Gastroesophageal sphincter (tissue), 3 donors: ENCODE data around the gene CAPN5.

Source experiments
- CTCF ChIP-seq, 4 experiments: fragments of 200-600 bp in 2 of 4; fragments of 450-650 bp in 2 of 4; sonication (generic) in 1 of 4; IDR thresholded peaks; one replicate each; pipeline ENCODE4 v1.5.1; 2017 to 2019; ENCODE audit warnings: antibody characterized with exemption in 4 of 4, mild to moderate bottlenecking in 2 of 4, moderate library complexity in 2 of 4
- EP300 ChIP-seq: sonication (generic); formaldehyde crosslinking; IDR thresholded peaks from one replicate; pipeline ENCODE4 v1.6.1; 2017; ENCODE audit warnings: antibody characterized with exemption, mild to moderate bottlenecking
- POLR2A ChIP-seq, 2 donors: fragments of 450-650 bp; IDR thresholded peaks; one replicate each; pipeline ENCODE4 v1.6.1; 2017; ENCODE audit warnings: antibody characterized with exemption in 2 of 2, mild to moderate bottlenecking in 2 of 2, moderate library complexity in 1 of 2

- TF ChIP-seq CTCF (IDR thresholded peaks at IDR 0.05) (no peak), POLR2A (IDR thresholded peaks at IDR 0.05) (no peak), EP300 (no peak)
Observed at GRCh38 chr11:77115956-77116355, 49.2 kb downstream of the CAPN5 start.
